ENCODE measurements around the gene BCL2L12.
"Not testable (repeated sequence)": the region's sequence is repeated elsewhere in the genome, so short reads cannot be mapped to it uniquely, and the experiment has no call there.

The BCL2L12 gene, protein sequence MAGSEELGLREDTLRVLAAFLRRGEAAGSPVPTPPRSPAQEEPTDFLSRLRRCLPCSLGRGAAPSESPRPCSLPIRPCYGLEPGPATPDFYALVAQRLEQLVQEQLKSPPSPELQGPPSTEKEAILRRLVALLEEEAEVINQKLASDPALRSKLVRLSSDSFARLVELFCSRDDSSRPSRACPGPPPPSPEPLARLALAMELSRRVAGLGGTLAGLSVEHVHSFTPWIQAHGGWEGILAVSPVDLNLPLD

DNA sequence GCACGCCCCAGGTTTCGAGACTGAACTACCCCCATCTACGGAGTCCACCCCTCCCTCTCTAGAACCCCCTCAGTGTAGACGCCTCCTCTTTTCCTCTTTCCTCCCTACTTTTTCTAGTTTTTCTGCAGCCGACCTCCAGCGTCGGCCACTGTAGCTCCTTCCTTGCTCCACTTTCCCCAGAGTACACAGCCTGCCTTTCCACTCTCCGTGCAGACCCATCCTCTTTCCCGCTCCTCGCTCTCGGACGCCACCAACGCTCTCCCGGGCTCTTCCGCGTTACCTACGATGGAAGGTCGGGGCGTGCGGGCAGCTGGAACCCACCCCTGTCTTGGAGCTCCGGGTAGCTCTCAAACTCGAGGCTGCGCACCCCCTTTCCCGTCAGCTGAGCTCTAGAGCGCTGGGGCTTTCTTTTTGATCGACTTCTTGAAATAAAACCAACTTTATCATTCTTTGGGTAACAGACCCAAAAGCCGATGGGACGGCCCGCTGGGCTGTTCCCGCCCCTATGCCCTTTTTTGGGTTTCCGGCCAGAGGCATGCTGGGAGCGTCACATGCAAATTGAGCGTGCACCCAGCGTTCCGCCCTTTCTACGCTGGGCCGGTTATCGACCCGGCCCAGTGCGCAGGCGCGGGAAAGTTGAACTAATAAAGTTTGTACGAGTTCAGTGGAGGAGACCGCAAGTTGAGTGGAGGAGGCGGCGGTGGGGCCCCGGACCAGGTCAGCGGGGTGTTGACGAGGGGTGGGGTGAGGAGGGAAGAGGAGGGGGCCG is at the start of gene BCL2L12, which contains the start of gene IRF3:
BCL2L12 (plus strand) TSS at position 583 of the 769 bp plus-strand sequence. CDS start 760 bp downstream, outside the sequence.
IRF3 (minus strand) TSS at position 507 of the 769 bp plus-strand sequence. CDS start 1,019 bp downstream, outside the sequence.
- DNase-seq (ENCODE audit: low spot score) = peak; percentile 94

DNA sequence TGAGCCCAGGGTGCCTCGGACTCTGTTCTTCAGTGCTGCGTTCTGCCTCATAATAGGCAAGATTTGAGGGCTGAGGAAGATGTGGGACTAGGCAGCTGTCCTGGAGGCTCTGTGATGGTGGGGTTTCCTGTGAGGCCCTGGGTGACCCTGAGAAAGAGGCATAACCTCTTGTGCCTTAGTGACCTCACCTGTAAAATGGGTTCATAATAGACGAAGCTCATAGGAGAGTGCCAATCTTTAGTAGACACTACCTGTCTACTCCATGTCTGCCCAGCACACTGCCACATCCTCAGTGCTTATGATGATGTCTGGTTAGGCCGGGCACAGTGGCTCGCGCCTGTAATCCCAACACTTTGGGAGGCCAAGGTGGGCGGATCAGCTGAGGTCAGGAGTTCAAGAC is 49.2 kb upstream of the BCL2L12 start:
- DNase-seq (ENCODE audit: low spot score) = no peak

DNA sequence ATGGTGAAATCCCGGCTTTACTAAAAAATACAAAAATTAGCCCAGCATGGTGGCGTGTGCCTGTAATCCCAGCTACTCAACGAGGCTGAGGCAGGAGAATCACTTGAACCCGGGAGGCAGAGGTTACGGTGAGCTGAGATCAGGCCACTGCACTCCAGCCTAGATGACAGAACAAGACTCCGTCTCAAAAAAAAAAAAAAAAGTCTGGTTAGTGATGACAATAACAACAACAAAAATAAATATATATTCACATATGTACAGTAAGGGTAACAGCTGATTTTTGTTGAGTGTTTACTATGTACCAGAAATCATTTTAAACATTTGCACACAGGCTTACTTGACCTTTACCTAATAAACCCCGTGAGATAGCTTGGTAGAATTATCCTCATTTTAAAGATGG is 48.8 kb upstream of the BCL2L12 start:
- no peak for DNase-seq (ENCODE audit: low spot score)

DNA sequence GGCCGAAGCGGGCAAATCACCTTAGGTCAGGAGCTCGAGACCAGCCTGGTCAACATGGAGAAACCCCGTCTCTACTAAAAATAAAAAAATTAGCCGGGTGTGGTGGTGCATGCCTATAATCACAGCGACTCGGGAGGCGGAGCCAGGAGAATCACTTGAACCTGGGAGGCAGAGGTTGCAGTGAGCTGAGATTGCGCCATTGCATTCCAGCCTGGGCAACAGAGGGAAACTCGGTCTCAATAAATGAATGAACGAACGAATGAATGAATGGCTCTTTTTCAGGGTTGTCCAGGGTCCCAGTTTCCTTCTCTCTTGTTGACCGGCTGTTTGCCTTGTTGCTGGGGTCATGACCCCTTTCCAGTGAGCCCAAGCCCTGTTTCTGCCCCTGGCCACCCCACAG is 47.9 kb upstream of the BCL2L12 start:
- not testable (repeated sequence) for DNase-seq (ENCODE audit: low spot score)

DNA sequence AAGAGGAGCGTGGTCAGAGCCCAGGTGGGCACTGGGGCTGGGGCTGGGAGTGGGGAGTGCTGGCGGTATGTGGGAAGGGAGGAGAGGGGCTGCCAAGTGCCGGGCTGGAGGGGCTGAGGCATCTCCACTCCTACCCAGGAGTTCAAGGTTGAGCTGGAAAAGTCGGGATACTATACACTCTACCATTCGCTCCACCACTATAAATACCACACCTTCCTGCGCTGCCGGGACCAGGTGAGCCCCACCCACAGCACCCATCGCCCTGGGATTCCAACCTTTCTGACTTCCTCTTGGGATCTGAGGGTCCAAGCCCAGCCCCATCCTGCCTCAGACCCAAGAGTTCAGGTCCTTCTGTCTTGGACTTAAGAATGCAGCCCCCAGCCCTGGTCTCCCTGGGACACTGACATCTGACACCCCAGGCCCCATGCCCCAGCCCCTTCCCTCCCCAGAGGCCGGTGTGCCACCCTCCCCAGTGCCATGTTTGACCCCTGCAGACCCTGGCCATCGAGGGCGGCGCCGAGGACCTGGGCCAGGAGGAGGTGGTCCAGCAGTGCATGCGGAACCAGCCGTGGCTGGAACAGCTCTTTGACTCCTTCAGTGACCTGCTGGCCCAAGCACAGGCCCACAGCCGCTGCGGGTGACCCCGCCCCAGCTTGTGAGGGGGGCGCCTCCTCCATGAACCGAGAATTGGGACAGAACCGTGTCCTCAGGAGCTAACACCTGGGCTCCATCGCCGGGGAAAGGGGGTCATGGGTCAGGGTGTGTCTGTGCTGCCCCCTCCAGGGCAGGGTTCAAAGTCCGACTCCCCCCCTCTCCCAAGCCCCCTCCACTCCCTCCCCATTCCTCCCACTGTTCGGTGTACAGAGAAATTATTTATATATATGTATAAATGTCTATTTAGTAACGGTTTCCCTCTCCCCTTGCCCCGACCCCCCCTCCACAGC is 40.5 kb upstream of the BCL2L12 start:
- no peak for DNase-seq (ENCODE audit: low spot score)

DNA sequence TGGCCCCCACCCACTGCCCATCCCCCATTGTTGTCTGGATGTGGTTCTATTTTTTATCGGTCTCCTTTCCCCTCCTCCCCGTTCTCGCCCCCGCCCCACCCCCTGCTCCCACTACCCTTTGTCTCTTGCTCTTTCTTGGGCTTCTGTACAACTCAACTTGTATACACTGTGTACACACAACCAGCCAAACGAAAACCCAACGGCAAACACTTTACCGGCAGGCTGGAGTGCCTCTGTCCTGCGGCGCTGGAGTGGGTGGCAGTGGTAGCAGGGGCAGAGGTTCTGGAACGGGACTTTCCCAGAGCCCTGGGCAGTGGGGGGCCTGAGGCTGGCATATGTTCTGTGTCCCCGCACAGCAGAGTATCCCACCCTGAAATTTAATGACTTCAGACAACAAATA is 39.5 kb upstream of the BCL2L12 start:
- DNase-seq (ENCODE audit: low spot score) = no peak

DNA sequence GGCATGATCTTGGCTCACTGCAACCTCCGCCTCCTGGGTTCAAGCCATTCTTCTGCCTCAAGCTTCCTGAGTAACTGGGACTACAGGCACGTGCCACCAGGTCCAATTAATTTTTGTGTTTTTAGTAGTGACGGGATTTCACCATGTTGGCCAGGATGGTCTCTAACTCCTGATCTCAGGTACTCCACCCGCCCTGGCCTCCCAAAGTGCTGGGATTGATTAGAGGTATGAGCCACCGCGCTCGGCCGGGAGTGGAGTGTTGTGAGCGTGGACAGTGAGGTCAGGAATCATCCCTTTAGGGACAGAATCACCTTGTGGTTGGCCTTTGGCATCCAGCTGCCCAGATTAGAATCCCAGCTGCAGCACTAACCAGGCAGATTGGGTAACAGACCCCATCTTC is 36.1 kb upstream of the BCL2L12 start:
- DNase-seq (ENCODE audit: low spot score) = no peak

DNA sequence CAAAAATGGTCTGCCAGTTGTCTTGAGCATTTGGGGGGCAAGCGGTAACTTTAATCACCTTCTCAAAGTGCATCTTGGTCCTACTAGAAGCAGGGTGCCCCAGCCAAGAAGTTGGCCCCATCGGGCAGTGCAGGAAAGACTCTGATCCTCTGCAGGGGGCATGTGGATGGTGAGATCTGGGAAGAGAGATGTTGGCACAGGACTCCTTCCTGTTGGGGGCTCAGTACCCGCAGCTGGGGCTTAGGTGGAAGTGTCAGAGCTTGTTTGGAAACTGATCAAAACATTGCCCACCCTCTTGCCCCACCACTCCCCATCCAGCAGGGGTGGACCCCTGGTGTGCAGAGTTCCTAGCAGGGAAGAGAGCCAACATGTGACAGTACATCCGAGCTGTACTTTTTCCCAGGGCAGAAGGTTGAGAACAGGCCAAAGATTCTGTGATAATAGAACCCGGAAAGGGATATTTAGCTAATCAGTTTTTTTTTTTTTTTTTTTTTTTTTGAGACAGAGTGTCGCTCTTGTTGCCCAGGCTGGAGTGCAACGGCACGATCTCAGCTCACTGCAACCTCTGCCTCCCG is 34.6 kb upstream of the BCL2L12 start:
- no peak for DNase-seq (ENCODE audit: low spot score)

DNA sequence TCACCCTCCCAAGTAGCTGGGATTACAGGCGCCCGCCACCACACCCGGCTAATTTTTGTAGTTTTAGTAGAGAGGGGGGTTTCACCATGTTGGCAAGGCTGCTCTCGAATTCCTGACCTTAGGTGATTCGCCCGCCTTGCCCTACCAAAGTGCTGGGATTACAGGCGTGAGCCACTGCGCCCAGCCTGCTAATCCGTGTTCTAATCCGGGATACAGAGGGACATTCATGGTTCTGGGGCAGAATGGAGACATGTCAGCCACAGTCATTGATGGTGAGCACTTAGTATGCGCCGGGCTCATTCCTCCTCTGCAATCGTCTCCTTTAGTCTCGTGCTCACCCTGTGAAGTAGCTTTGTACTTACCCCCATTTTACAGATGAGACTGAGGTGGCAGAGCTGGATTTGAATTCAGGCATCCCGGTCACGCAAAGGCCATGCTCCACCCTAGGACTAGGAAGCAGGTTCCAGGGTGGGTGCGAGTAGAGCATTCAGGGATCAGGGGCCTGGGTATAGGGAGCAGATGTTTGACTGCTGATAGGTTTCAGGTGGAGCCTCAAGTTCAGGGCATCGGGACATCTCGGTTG is 34.0 kb upstream of the BCL2L12 start:
- no peak for DNase-seq (ENCODE audit: low spot score)

DNA sequence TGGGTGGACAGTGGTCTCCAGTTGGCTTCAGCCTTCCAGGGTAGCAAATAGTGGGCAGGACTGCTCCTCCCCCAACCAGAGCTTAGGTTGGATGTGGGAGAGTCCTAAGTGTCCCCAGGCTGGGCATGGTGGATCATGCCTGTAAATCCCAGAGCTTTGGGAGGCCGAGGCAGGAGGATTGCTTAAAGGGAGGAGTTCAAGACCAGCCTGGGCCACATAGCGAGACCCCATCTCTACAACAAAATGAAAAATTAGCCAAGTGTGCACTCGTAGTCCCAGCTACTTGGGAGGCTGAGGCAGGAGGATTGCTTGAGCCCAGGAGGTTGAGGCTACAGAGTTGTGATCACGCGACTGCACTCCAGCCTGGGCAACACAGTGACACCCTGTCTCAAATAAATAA is 33.2 kb upstream of the BCL2L12 start:
- DNase-seq (ENCODE audit: low spot score) = no peak

DNA sequence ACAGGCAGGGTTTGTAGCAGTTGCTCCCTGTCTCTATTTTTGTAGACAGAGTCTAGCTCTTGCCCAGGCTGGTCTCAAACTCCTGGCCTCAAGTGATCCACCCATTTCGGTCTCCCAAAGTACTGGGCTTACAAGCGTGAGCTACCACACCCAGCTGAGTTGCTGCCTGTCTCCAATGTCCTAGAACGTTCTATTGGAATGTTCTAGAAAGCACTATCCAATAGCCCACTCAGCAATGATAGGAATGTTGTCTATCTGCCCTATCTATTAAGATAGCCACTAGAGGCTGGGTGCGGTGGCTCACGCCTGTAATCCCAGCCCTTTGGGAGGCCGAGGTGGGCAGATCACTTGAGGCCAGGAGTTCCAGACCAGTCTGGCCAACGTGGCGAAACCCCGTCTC is 32.5 kb upstream of the BCL2L12 start:
- DNase-seq (ENCODE audit: low spot score) = not testable (repeated sequence)

DNA sequence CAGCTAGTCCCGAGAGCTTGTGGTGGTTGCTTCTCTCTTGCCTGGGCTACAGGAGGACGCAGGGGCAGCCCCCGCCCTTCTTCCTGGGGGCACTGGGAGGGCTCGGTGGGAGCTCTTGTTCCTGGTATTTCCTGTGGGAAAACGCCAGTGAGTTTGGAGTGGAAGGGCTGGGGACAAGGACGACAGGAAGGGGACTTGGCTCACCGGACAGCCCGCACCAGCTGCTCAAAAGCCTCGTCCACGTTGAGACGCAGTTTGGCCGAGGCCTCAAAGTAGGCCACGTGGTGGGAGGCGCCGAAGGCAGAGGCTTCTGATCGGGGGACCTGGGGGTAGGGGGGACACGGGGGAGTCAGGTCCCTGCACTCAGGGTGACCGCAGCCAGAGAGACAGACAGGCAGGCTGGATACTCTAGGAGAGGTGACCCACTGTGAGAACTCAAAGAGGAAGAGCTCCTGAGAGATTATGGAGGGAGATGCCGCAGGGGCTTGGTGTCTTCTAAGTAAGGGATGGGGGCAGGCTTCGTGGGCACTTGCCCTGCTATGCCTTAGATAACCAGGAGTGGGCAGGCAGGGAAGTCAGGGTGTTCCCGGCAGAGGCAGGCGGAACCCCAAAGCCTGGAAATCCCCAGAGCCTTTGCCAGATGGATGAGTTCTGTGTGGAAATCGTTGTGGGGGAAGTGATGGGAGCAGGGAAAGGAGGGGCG is 30.1 kb upstream of the BCL2L12 start:
- no peak for DNase-seq (ENCODE audit: low spot score)

DNA sequence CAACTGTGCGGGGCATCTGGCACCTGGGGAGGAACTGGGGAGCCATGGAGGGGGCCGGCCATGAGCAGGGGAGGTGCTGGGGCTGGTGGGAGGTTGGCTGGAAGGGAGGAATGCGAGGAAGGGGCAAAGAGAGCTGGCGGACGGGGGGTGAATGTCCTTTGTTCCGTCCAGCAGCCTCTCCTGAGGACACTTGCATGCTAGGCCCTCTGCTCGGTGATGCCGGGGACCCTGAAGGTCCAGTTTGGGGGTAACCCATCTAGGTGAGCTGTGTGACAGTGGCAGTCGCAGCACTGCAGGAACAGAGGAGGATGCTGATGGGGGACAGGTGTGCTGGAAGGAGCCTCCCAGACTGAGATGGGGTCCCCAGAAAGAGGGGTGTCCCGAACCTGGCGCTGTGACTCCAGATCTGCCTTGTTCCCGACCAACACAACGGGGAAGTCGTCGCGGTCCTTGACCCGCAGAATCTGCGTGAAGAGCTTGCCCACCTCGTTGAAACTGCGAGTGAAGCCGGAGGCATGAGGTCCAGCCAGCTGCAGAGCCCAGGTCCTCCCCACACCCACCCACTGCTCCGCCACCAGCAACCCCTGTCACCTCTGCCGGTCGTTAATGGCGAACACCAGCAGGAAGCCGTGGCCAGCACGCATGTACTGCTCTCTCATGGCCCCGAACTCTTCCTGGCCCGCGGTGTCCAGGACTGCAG is 29.4 kb upstream of the BCL2L12 start:
- DNase-seq (ENCODE audit: low spot score) = no peak

DNA sequence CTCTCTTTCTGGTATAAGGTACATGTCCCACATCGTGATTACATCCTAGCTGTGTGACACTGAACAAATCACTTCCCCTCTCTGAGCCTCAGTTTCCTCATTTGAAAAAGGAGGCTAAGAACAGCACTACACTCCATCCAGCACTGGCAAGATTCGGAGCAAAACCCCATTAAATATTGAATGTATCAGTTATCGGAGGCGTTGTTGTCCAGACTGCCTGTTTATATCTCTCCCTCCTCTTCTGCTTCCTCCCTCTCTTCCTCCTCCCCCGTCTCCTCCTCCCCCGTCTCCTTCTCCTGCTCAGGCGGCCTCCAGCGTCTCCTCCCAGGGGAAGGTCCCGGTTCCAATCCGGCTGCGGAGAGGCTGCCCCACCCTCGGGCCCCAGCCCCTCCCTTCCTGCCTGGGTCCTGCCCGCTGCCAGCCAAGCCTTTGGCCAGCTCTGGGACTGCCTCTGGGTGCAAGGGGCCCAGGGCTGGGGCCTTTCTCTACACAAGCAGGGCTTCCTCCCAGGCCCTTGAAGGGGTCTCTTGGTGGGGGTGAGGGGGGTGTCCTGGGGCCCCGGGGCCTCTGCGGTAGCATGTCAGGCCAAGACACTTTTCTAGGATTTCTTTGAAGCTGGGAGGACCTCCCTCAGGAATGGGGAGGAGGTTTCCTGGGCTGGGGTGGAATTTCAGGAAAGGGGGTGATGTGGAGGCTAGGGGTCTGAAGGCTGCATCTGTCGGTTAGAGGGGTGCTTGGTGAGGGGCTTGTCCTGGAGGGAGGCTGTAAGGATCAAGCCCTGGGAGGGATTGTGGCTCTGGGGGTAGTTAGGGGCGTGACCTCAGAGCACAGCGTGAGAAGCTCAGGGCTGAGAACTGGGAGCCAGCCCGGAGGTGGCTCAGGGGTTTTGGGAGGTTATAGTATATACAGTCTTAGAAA is 27.7 kb upstream of the BCL2L12 start:
- peak; percentile 32 for DNase-seq (ENCODE audit: low spot score)

DNA sequence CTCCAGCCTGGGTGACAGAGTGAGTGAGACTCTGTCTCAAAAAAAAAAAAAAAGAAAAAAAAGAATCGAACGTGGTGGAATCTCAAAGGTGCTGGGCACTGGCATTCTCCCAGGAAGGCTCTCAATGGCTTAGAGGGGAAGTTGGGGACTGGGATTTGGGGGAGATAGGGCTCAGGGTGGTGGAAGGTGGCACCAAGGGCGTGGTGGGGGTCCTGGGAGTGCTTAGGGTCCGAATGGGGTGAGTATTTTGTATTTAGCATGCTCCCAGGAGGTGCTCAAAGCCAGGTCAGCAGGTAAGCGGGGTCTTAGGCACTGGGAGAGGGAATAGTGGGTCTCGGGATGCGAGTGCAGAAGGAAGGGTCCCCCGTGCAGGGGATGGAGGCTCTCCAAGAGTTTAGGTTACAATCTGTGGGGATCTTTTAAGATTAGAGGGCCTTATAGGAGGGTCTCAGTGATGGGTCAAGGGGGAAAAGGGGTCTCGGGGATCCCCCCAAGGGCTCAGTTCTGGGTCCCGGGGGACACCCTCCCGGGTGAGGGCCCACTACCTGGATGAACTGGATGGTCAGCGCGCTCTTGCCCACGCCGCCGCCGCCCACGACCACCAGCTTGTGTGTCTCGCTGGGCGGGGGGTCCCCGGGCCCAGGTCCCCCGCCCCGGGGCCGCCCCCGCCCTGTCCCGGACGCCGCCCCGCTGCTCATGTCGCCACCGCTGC is 26.2 kb upstream of the BCL2L12 start:
- DNase-seq (ENCODE audit: low spot score) = no peak

DNA sequence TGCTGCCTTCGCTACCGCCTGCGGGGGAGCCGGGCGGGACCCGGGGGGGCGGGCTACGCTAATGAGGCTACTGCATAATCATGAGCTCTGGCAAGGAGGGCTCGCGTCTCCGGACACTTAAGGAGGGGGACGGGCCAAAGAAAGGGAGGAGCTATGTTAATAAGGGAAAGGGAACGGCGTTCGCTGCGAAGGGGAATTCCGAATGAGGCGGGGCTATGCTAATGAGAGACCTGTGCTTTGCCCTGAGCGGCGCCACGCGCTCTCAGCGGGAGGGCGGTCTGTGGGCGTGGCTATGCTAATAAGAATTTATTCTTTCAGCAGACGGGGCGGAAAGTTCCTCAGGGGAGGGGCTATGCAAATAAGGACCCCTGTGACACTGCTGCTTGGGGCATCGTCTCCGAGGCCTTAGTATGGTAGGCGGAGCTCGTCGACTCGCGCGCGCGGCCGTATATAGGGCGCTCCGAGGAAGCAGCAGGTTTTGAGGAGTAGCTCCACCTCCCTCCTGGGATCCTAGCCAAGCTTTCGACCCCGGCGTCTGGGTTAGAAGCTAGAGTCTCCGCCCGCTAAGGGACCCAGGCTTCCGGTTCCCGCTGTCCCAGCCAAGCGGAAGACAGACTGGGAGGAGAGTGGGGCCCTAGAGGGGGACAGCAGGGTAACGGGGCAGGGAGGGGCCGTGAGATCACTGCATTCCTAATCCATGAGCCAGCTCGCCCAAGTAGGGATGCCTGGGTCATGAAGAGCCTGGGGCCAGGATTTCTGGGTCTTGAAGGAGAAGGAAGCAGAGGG is 25.4 kb upstream of the BCL2L12 start, which contains the start of gene RRAS:
RRAS (minus strand) TSS at position 31 of the 786 bp plus-strand sequence. CDS start 45 bp downstream, outside the sequence.
- peak; percentile 100 for DNase-seq (ENCODE audit: low spot score)

DNA sequence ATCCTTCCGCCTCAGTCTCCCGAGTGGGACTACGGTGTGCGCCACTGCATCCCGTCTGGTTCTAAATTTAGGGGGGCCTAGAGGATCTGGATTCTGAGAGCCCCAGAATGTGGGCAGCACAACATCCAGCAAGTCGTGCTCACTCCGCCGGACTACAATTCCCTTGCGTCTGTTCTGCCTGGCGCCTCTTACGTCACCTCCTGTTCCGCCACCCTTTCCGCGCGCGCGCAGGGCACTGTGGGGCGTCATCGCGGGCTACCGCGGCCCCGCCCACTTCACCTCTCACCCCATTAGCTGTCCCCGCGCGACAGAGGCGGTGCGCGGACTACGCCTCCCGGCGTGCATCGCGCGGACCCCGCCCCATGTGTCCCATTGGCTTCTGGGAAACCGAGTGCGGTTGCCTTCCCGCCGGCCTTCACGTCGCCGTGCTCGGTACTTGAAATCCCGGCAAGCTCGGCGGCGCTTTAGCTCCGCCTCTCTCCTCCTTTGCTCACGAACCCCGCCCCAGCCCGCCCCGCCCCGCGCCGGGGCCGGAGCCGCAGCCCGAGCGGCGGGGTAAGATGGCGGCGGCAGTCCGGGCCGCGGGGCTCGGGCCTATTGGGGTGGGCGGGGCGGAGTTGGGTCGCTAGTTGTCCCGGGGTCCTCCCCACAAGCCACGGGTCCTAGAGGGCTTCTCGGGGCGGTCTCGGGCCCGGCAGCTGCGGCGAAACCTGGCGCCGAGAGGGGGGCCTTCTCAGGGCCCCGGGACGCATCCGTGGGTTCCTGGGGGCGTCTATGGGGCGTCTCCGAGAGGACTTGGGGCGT is 23.8 kb upstream of the BCL2L12 start, which contains the start of gene SCAF1:
SCAF1 (plus strand) TSS at position 522 of the 804 bp plus-strand sequence. CDS start 2,818 bp downstream, outside the sequence.
- DNase-seq (ENCODE audit: low spot score) = peak; percentile 99
